Eye (tissue), 1 donor: ENCODE results near the gene RFTN1.

Experiments
- DNase-seq: peaks from one replicate; pipeline ENCODE4 v3.0.0-alpha.2; 2015

RFTN1 gene

DNA sequence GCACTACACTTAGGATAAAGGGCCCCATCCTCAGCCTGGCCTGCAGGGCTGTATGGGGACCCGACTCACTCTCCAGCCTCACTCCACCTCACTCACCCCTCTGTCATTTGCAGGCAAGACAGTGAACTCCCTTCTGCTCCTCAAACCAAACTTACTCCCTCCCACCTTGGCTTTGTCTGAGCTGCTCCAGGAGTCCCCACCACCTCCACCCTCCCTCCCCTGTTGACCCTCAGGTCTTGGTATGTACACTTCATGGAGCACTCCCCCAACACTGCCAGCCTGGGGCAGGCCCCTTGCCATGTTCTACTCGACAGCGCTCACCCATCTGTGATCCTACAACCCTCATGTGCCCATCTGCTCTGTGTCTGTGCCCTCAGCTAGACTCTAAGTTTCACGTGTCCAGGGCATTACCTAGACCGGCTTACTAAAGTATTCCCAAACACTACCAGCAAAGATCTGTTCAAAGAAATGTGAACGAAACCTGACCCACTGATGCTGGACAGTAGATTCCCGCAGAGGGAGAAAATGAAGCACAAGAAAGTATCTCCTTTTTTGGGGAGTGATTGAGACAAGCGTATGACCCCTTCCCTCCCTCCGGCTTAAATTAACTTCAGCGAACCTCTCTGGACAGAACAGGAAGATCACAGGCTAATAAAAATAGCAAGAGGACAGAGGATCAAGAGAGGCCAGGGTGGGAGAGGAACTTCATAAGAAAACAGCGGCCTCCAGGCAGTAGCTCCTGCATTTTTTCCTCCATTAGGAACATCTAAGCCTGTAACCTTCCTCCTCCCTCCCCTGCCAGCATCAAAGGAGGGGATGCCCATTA is 113.2 kb downstream of the RFTN1 start:
- DNase-seq, result no peak

- peak; percentile 66 for DNase-seq
These were observed 114.0 kb downstream of the RFTN1 start for GRCh38 chr3:16399473-16399872.

- DNase-seq, result no peak
These were observed 114.9 kb downstream of the RFTN1 start for GRCh38 chr3:16398648-16399047.

DNA sequence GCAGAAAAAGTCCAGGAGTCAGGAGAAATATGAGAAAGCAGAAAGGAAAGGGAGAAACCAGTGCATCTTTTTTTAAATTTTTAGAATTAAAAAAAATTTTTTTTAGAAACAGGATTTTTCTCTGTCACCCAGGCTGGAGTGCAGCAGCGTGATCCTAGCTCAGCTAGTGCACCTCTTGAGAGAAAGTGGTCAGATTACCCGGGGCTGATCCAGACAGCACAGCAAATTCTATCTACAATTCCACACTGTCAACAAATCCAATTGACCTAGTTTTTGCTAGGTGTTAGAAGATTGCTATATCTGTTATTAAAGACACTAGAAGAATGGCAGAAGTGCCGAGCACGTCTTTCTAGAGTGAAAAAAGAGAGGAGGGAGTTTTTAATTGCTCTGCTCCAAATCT is 117.3 kb downstream of the RFTN1 start:
- DNase-seq, result no peak

- DNase-seq, result no peak
These were observed 118.3 kb downstream of the RFTN1 start for GRCh38 chr3:16395212-16395611.

DNA sequence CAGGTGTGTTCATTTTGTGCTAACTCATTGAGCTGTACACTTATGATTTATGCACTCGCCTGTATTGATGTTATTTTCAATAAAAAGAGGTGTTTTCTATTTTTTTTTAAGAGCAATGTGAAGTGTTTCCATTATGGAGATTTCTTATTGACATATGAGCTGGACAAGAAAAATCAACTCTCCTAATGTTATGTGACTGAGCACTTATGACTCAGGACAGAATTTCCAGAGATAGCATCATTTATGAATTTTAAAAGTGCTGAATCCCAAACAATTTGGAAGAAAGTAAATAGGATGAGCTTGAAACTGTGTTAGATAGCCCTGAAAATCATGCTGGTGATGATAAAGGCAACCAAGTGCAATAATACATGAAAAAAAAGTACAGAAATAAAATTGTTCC is 118.9 kb downstream of the RFTN1 start:
- DNase-seq, result no peak

DNA sequence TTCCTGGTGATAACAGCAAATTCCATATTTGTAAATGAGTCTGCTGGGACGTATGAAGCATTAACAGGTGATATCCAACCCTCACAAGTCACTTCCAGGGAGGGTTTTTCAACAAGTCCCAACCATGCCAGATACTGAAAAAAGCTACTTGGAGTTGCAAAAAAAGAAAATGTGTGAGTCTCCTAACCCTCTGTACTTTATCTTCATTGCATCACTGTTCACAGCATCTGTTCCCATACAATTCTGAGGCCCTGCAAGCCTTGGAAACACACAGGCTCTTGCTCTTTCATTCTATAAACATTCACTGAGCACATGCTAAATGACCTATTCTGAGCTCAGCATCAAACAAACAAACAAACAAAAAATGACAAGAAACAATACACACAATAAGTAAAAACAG is 120.8 kb downstream of the RFTN1 start:
- DNase-seq, result no peak

DNA sequence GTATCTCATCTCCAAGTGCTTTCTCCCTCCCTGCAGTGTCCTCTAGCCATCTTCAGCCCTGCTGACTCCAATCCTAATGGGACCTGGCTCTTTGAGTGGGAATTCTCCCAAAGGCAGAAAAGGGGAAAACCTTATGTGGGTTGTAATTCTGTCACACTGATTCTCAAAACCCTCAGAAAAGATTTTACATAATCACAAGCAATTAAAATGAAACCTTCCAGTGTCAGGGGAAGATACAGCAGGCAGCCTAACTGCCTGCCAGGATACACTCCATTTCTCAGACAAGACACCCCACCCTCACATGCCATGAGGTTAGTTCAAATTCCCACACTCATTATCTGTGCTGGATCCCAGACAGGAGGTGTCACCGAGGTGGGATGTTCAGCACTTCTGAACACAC is 121.4 kb downstream of the RFTN1 start:
- no peak for DNase-seq

GRCh38 chr3:16390581-16390980 is 122.9 kb downstream of the RFTN1 start:
- DNase-seq, result no peak

- peak; percentile 64 for DNase-seq
These were observed 124.6 kb downstream of the RFTN1 start for GRCh38 chr3:16388850-16389441.

GRCh38 chr3:16386561-16386960 is 126.9 kb downstream of the RFTN1 start:
- no peak for DNase-seq

DNA sequence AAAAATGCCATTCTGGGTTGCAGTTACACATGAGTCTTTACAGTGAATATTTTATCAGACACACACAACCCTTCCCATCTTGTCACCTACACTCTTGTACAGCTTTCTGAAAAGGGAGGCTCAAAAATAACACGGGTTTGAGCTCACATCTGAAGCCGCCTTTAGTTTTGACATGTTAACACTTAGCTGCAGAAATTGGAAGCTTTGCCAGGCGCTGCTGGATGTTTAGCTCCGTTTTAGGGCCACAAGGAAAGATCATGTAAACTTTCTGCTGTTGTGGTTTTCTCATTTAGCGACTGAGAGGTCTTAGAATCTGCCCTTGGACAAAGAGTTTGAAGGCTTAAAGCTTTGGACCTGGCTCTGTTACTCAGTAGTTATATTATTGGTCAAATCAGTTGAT is 128.3 kb downstream of the RFTN1 start:
- DNase-seq, result no peak

- no peak for DNase-seq
These were observed 129.6 kb downstream of the RFTN1 start for GRCh38 chr3:16383864-16384263.

DNA sequence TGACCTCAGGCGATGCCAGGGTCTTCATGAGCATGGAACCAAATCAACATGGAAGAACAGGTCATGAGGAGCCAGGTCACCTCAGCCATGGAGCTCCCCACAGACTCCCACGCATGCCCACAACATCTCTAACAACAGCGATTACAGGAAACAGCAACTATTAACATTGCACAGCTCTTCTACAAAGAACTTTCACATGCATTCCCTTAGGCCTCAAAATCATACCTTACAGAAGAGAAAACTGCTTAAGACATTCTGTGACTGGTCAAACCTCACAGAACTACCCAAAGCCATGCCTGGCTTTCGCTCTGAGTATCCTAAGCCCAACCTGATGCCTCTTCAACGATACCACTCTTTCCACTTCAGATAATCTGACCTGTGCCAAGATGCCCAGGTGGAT is 130.7 kb downstream of the RFTN1 start:
- no peak for DNase-seq

DNA sequence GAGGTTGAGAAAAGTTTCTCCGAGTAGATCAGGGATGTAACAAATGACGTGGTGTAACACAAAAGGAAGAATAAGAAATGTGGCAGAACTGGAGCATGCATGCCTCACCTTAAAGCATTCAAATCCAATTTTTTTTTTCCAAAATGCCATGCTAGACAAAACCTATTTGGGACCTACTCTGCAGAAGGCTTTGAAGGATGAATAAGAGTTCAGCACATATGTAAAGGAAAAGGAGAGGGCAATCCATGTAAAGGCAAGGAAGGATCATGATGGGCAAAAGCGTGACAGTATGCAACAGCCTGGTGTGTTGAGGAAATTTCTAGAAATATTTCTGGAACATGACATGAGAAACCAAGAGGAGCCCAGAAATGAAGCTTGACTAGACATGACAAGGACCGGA is 132.1 kb downstream of the RFTN1 start:
- no peak for DNase-seq

- DNase-seq, result no peak
These were observed 133.1 kb downstream of the RFTN1 start for GRCh38 chr3:16380421-16380820.

DNA sequence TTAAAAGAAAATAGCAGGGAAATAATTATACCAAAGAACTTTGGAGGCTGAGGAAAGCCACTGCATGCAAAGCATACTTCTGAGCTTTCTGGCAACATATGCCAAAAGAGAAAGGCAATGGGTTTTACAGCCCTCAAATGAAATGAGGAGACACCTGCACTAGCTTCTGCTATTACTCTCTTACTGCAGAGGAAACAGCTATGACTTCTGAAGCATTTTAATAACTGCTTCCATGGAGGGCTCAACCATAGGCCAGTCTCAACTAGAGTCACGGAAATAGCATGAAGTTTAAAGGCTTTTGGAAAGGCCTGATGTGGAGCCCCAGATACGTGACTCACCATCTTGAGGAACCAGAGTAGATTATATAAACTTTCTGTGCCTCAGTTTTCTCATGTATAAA is 133.7 kb downstream of the RFTN1 start:
- no peak for DNase-seq

- DNase-seq, result no peak
These were observed 134.6 kb downstream of the RFTN1 start for GRCh38 chr3:16378920-16379319.

DNA sequence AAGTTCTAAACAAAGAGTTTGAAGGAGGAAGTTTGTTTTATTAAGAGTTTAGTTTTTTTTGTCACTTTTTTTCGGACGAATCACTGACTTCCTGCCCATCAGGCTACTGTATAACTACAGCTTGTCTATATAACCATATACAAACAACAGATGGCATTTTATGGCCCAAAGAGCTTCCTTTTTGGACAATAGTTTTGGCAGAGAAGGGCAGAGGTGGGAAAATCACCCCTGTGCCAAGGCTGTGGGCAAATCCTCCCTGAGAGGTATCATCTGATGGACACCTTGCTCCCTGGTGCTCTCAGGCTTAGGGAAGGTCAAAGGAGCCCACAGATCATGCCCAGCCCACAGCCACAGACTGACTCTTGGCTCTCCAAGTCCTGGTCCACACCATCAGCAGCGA is 135.1 kb downstream of the RFTN1 start:
- DNase-seq, result no peak

DNA sequence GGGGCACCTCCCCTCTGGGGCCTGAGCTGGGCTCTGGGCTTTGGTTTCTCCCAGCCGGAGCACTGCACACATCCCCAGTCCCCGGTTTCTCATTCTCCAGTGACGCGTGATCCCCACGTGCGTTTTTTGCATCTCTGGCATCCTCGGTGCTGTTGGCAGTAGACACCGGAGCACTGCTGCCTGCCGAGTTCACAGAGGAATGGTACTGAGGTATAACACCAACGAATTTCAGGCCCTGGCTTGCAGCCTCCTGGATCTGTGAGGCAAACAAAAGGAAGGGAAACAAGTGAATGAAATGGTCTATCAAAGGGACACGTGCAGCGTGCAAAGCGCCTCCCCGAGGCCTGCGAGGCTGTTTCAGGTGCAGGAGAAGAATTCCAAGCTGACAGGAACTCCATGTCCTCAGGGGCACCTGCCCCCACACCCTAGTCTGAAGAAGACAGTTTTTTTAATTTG is 135.6 kb downstream of the RFTN1 start:
- no peak for DNase-seq

DNA sequence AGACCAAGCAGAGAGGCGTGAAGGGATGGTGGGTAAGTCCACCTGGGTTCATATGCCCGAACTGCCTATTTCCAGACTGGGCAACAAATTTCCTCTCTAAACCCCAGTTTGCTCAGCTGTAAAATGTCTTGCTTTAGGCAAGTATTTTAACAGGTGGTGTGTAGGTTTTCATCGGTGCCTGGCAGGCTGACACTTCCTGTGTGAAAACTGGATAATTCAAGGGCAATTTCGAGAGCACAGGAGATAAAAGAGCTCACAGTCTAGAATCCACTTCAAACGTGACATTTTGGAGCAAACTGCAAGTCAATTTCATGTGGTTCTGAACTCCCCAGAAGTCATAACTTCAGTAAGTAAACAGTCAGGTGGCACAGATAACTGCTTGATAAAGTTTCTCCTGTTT is 136.3 kb downstream of the RFTN1 start:
- DNase-seq, result no peak

GRCh38 chr3:16375891-16376290 is 137.6 kb downstream of the RFTN1 start:
- DNase-seq, result no peak

- no peak for DNase-seq
These were observed 138.6 kb downstream of the RFTN1 start for GRCh38 chr3:16374935-16375245.

GRCh38 chr3:16374047-16374934 is 139.2 kb downstream of the RFTN1 start:
- no peak for DNase-seq
